Loucy (cell line): ENCODE data around the gene ZNF664.

Experiments used
- EZH2phosphoT487 ChIP-seq: fragments of 200-600 bp; IDR thresholded peaks from 2 replicates; pipeline ENCODE4 v1.6.1; 2018; ENCODE audit warnings: antibody characterized with exemption, mild to moderate bottlenecking, moderate library complexity, borderline replicate concordance
- TF ChIP-seq, protein P1 (sequence below): fragments of 200-600 bp; sonication (generic); conservative IDR thresholded peaks from 2 replicates; pipeline ENCODE4 v1.5.1; 2014; ENCODE audit warnings: mild to moderate bottlenecking, antibody characterized with exemption, low read length

DNA sequence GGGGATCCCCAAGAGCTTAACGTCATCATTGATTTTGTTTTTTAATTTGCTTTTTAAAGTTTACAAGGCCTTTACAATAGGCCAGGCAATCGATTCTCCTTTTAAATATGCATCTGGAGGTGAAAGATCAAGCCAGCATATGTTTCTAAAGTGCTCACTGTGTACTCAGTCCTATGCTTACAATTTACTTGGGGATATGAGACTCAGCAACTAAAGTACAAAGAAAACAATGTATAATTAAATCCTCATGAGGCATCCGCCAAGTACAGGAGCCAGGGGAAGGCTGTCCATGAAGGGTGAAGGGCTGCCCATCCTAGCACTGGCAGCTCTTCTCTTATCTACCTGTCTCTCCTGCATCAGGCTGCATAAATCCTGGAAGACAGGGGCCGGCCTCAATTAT is 12.2 kb upstream of the ZNF664 start:
- TF ChIP-seq, protein P1, sequence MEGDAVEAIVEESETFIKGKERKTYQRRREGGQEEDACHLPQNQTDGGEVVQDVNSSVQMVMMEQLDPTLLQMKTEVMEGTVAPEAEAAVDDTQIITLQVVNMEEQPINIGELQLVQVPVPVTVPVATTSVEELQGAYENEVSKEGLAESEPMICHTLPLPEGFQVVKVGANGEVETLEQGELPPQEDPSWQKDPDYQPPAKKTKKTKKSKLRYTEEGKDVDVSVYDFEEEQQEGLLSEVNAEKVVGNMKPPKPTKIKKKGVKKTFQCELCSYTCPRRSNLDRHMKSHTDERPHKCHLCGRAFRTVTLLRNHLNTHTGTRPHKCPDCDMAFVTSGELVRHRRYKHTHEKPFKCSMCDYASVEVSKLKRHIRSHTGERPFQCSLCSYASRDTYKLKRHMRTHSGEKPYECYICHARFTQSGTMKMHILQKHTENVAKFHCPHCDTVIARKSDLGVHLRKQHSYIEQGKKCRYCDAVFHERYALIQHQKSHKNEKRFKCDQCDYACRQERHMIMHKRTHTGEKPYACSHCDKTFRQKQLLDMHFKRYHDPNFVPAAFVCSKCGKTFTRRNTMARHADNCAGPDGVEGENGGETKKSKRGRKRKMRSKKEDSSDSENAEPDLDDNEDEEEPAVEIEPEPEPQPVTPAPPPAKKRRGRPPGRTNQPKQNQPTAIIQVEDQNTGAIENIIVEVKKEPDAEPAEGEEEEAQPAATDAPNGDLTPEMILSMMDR: no peak
- no peak for TF ChIP-seq EZH2phosphoT487
